H9 (cell line): Measurements from ENCODE around the gene RANBP17. TPM values are rescaled to one million over a fixed set of nuclear protein-coding genes. Genes with fewer than 3 reads are reported as not detected.

Source experiments
- DNase-seq: peaks from one replicate; pipeline ENCODE4 v3.0.0-alpha.2; 2017
- H2AFZ ChIP-seq: one replicate; pipeline ENCODE4 v1.6.1; 2013; ENCODE audit warnings: mild to moderate bottlenecking, low read length, control low read depth, moderate library complexity
- H2AK5ac ChIP-seq: 2 replicates; pipeline ENCODE4 v1.6.1; 2013; ENCODE audit warnings: low read length, control low read depth, mixed read lengths; ENCODE audit not compliant: insufficient read length
- H2BK120ac ChIP-seq: one replicate; pipeline ENCODE4 v1.6.1; 2013; ENCODE audit warnings: low read depth, mild to moderate bottlenecking, low read length, control low read depth, inconsistent platforms; ENCODE audit not compliant: poor library complexity, severe bottlenecking
- H2BK12ac ChIP-seq: 2 replicates; pipeline ENCODE4 v1.6.1; 2013; ENCODE audit warnings: low read length, control low read depth, mixed read lengths, low read depth; ENCODE audit not compliant: insufficient read length
- H2BK15ac ChIP-seq: 2 replicates; pipeline ENCODE4 v1.6.1; 2013; ENCODE audit warnings: low read depth, low read length, control low read depth
- H2BK20ac ChIP-seq: one replicate; pipeline ENCODE4 v1.6.1; 2013; ENCODE audit warnings: low read depth, mild to moderate bottlenecking, low read length, control low read depth, inconsistent platforms; ENCODE audit not compliant: poor library complexity, severe bottlenecking
- H2BK5ac ChIP-seq: 2 replicates; pipeline ENCODE4 v1.6.1; 2013; ENCODE audit warnings: low read length, control low read depth, mixed read lengths; ENCODE audit not compliant: insufficient read length
- H3K14ac ChIP-seq: 2 replicates; pipeline ENCODE4 v1.6.1; 2013; ENCODE audit warnings: low read length, control low read depth; ENCODE audit not compliant: insufficient read depth
- H3K18ac ChIP-seq: 2 replicates; pipeline ENCODE4 v1.6.1; 2013; ENCODE audit warnings: low read depth, mild to moderate bottlenecking, mixed read lengths, low read length, control low read depth; ENCODE audit not compliant: insufficient read length
- H3K23ac ChIP-seq: 2 replicates; pipeline ENCODE4 v1.6.1; 2013; ENCODE audit warnings: low read length, control low read depth, mixed read lengths, low read depth; ENCODE audit not compliant: insufficient read length
- H3K23me2 ChIP-seq: 2 replicates; pipeline ENCODE4 v1.6.1; 2013; ENCODE audit warnings: low read depth, mild to moderate bottlenecking, mixed read lengths, low read length, control low read depth; ENCODE audit not compliant: insufficient read length, poor library complexity, severe bottlenecking
- H3K27ac ChIP-seq: 2 replicates; pipeline ENCODE4 v1.5.1; 2013; ENCODE audit warnings: low read length, control low read depth, mixed read lengths, low read depth; ENCODE audit not compliant: insufficient read length
- H3K27me3 ChIP-seq: 2 replicates; pipeline ENCODE4 v1.6.1; 2013; ENCODE audit warnings: low read length, control low read depth, inconsistent platforms; ENCODE audit not compliant: insufficient read depth
- H3K4ac ChIP-seq: 2 replicates; pipeline ENCODE4 v1.6.1; 2013; ENCODE audit warnings: low read depth, mild to moderate bottlenecking, control low read depth, inconsistent platforms, low read length, moderate library complexity
- H3K4me1 ChIP-seq: 2 replicates; pipeline ENCODE4 v1.6.1; 2013; ENCODE audit warnings: low read length, control low read depth, inconsistent platforms; ENCODE audit not compliant: insufficient read depth
- H3K4me2 ChIP-seq: 2 replicates; pipeline ENCODE4 v1.6.1; 2013; ENCODE audit warnings: low read length, control low read depth, mixed read lengths; ENCODE audit not compliant: insufficient read length, insufficient read depth
- H3K56ac ChIP-seq: 2 replicates; pipeline ENCODE4 v1.6.1; 2013; ENCODE audit warnings: low read depth, mild to moderate bottlenecking, mixed read lengths, low read length, control low read depth; ENCODE audit not compliant: insufficient read length
- H3K79me1 ChIP-seq: 2 replicates; pipeline ENCODE4 v1.6.1; 2013; ENCODE audit warnings: low read depth, mild to moderate bottlenecking, moderate library complexity, low read length, control low read depth, inconsistent platforms; ENCODE audit not compliant: insufficient read depth, poor library complexity, severe bottlenecking
- H3K79me2 ChIP-seq: 2 replicates; pipeline ENCODE4 v1.6.1; 2013; ENCODE audit warnings: low read length, control low read depth, inconsistent platforms; ENCODE audit not compliant: insufficient read depth
- H3K9ac ChIP-seq: 2 replicates; pipeline ENCODE4 v1.6.1; 2013; ENCODE audit warnings: low read length, control low read depth, mixed read lengths; ENCODE audit not compliant: insufficient read length; ENCODE audit errors: extremely low read depth
- H3K9me3 ChIP-seq: one replicate; pipeline ENCODE4 v1.6.1; 2013; ENCODE audit warnings: low read depth, low read length, inconsistent platforms; ENCODE audit not compliant: control insufficient read depth
- H3T11ph ChIP-seq: one replicate; pipeline ENCODE4 v1.6.1; 2013; ENCODE audit warnings: mild to moderate bottlenecking, low read length, control low read depth, inconsistent platforms
- H4K20me1 ChIP-seq: one replicate; pipeline ENCODE4 v1.6.1; 2013; ENCODE audit not compliant: control insufficient read depth, insufficient read length, insufficient read depth
- H4K5ac ChIP-seq: 2 replicates; pipeline ENCODE4 v1.6.1; 2013; ENCODE audit warnings: low read depth, mild to moderate bottlenecking, mixed read lengths, low read length, control low read depth; ENCODE audit not compliant: insufficient read length
- H4K8ac ChIP-seq: replicated peaks from 2 replicates; pipeline ENCODE4 v1.6.1; 2013; ENCODE audit warnings: low read length, control low read depth, mixed read lengths, low read depth; ENCODE audit not compliant: insufficient read length
- H4K91ac ChIP-seq: 2 replicates; pipeline ENCODE4 v1.6.1; 2013; ENCODE audit warnings: low read depth, mild to moderate bottlenecking, moderate library complexity, mixed read lengths, low read length, control low read depth; ENCODE audit not compliant: insufficient read length
- H3K27ac Mint-ChIP-seq, 3 experiments: 2 replicates in 2 of 3; 3 replicates in 1 of 3; pipeline ENCODE4 v1.8.0; 2020 to 2021; ENCODE audit warnings: mixed read lengths in 3 of 3, mild to moderate bottlenecking in 1 of 3, moderate library complexity in 1 of 3
- H3K27me3 Mint-ChIP-seq: 2 replicates; pipeline ENCODE4 v1.8.0; 2021; ENCODE audit warnings: low read depth, mild to moderate bottlenecking, moderate library complexity, mixed read lengths
- H3K36me3 Mint-ChIP-seq, 3 experiments: 2 replicates in 2 of 3; 3 replicates in 1 of 3; pipeline ENCODE4 v1.8.0; 2020 to 2021; ENCODE audit warnings: low read depth in 3 of 3, mixed read lengths in 3 of 3; ENCODE audit not compliant: insufficient read depth in 1 of 3
- H3K4me1 Mint-ChIP-seq, 2 experiments: 2 replicates each; pipeline ENCODE4 v1.8.0; 2020; ENCODE audit warnings: mixed read lengths in 2 of 2
- H3K4me3 Mint-ChIP-seq, 2 experiments: 2 replicates in 1 of 2; 3 replicates in 1 of 2; pipeline ENCODE4 v1.8.0; 2020 to 2021; ENCODE audit warnings: mild to moderate bottlenecking in 2 of 2, mixed read lengths in 2 of 2, moderate library complexity in 1 of 2
- H3K9me3 Mint-ChIP-seq, 2 experiments: 2 replicates in 1 of 2; 3 replicates in 1 of 2; pipeline ENCODE4 v1.8.0; 2020; ENCODE audit warnings: mild to moderate bottlenecking in 2 of 2, mixed read lengths in 2 of 2, moderate library complexity in 1 of 2
- CTCF ChIP-seq: fragments of 200-600 bp; sonication (generic); conservative IDR thresholded peaks from 3 replicates; pipeline ENCODE4 v1.8.0; 2021; ENCODE audit warnings: antibody characterized with exemption, mild to moderate bottlenecking
- total RNA-seq: library from RNA; stranded (reverse); gene quantifications from 2 replicates; pipeline ENCODE4 v1.2.1, GENCODE V29; 2021

RANBP17 gene
- total RNA-seq, 1 experiment from 2014 or later: 16.5 TPM

GRCh38 chr5:170819824-170820223 is 42.0 kb upstream of the RANBP17 start:
- TF ChIP-seq CTCF: no peak
- Histone ChIP-seq H3K23me2 (no peaks in the 10 kb centered on the region), H3T11ph (no peak overlapping the region), H3K23ac (no peak overlapping the region), H4K8ac (no peak overlapping the region), H3K9ac (no peak overlapping the region), H4K20me1 (no peaks in the 10 kb centered on the region), H4K91ac (no peak overlapping the region), H4K5ac (no peak overlapping the region), H3K4me1 (no peaks in the 10 kb centered on the region), H2BK5ac (no peak overlapping the region), H3K56ac (no peak overlapping the region), H3K79me1 (no peaks in the 10 kb centered on the region), H2BK120ac (no peak overlapping the region), H2BK15ac (no peak overlapping the region), H2AK5ac (no peak overlapping the region), H3K14ac (no peak overlapping the region), H3K9me3 (peaks cover under 1% of the 10 kb centered on the region), H3K4me2 (no peak overlapping the region), H2BK20ac (no peak overlapping the region), H3K4ac (no peak overlapping the region), H3K27me3 (no peaks in the 10 kb centered on the region), H3K27ac (no peak overlapping the region), H3K79me2 (no peaks in the 10 kb centered on the region), H2AFZ (no peak overlapping the region), H3K18ac (no peak overlapping the region), H2BK12ac (no peak overlapping the region)
- Mint-ChIP-seq H3K36me3 (peaks cover 0 to under 1% (median 0%) of the 10 kb centered on the region in 3 experiments; a peak in 1 of 7 replicates), H3K27ac (no peak overlapping the region), H3K9me3 (peaks cover under 1 to 6% of the 10 kb centered on the region in 2 experiments; a peak in 3 of 5 replicates), H3K27me3 (peaks cover 1% of the 10 kb centered on the region; the same call in 1 of the 2 replicates), H3K4me1 (no peaks in the 10 kb centered on the region), H3K4me3 (no peak overlapping the region)
- no peak for DNase-seq
